HG03060 (cell line): ENCODE data around the gene MPZL2.

Experiments used
- ATAC-seq: cut with Tn5 transposase; IDR thresholded peaks from one replicate; pipeline ENCODE4 v1.9.1; 2021; ENCODE audit warnings: low read depth, moderate number of reproducible peaks; ENCODE audit not compliant: unreplicated experiment

The MPZL2 gene

DNA sequence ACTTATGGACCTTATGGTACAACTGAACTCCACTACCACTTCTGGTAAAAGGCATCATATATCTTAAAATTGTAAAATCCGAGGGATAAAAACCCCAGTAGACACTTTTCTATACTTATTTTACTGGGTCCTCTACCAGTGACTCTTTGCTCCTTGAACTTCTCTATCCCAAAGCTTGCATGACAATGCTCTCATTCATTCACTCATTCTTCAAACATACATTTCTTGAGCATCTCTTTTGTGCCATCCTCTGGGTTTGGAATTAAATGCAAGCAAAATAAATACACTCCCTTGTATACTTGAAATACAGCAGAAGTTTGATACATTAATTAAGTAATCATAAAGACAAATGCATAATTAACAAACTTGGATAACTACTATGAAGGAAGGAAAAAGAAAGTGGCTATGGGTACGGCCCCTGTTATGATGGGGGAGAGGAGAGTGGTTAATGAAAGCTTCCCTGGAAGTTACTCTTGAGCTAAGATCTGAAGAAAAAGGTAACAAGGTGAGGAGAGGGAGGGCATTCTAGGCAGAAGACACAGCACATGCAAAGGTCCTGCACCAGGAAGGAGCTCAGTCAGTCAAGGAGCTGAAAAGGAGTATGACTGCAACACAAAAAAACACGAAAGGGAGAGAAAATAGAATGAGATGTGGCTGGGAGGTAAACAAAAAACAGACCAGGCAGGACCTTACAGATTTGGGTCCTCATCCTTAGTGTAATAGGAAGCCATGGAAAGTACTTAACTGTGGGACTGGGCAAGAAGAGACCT, 19.9 kb downstream of the MPZL2 start:
- ATAC-seq, result no peak

DNA sequence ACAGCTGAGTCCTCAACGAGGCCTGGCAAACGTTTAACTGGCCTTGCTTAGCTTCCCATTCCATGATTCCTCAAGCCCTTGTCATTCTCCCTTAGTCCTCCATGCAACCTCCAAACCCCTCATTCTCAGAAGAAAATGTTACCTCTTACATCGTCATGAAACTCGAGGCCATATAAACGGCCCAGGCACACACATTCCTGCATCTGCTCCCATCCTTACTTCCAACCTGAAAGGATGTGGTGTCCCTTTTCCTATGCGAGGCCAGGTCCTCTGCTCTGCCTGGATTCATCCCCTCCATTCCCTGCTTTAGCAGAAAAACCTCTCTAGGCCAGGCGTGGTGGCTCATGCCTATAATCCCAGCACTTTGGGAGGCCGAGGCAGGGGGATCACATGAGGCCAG, 20.9 kb downstream of the MPZL2 start:
- no peak for ATAC-seq

DNA sequence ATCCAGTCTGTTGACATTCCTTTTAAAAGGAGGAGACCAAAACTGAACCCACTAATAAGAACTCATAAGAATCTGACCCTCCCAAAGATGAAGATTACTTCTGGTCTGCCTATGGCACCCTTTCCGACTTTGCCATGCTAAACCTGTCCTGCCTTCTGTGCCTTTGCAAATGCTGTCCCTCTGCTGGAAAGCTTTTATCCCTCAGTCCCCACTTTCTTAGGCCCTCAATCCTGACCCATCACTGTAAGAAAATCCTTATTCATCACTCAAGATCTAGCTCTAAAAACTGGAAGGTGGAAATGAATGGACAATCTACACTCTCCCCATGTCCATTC, 22.4 kb downstream of the MPZL2 start:
- ATAC-seq, result no peak

DNA sequence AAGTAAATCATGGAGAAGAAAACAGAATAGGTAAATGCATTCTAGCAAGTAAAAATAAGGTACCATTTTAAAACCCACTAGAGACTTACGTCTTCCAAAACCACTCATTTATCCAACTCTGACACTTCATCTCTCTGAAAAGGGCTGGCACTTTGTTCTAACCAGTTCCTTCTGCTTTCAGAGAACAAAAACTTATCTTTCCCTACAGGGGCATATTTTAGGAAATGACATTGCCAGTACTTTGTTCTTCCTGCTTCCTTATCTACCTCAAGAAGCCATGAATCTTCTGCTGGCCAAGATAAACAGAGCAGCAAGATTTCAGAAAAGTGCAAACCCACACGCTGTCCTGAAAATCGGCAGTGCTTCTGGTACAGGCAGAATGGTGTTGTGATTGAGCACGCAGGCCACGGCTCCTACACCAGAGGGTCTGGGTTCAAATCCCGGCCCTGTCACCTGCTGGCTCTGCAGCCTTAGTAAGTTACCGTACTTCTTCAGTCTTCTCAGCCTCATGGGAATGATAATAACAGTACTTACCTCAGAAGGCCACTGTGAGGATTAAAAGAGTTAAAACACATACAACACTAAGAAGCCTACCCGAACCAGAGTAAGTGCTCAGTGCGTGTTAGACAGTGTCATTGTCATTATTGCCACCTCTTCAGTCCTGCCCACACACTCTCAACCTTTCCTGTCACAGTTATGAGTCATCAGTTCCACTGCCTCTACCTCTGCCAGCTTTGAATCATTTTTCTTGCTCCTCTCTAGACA, 22.9 kb downstream of the MPZL2 start:
- peak; percentile 56 for ATAC-seq

DNA sequence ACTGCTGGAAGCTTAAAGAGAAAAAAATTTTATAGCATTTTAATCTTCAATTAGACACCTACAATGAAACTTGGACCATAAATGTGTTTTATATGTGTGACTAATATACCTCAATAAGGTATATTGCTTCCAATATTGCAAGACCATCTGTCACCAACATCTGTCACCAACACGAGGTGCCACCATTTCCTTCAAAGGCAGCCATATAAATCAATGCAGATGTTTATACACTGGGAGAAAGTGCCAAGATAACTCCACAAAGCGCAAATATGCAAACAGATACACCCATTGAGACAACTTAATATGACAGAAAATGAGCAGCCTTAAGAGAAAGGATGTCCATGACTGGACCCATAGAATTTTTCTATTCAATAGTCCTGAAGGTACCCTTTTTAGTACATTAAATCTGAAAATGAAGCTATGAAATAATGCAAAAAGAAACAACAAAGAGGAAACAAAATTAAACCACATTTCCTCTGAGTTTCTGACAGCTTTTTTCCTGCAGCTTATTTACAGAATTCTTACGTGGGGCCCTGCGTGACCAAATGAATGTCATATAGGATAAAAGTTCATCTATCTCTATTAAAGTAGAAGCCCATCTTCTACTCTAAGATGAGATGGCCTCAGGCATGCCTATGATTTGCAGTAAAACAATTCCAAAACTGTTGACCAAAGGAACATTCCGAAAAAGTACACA, 24.4 kb downstream of the MPZL2 start:
- ATAC-seq, result no peak

DNA sequence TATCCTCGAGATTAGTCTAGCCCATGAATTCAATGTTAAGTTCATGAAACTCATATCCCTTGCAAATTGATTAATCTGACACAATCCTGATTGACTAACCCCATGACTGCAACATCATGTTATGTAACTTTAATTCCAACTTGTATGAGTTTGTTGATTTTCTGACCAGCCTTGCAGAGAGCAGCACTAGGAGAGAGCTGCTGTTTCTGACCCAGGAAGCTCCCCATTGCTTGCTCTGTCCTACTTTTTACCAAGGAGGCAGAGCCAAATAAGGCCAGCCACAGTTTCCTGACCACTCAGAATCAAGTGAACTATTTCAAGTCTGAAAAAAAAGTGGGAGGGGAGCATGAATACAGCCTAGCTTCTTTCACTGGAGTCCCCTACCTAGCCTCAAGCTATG, 25.2 kb downstream of the MPZL2 start:
- no peak for ATAC-seq

DNA sequence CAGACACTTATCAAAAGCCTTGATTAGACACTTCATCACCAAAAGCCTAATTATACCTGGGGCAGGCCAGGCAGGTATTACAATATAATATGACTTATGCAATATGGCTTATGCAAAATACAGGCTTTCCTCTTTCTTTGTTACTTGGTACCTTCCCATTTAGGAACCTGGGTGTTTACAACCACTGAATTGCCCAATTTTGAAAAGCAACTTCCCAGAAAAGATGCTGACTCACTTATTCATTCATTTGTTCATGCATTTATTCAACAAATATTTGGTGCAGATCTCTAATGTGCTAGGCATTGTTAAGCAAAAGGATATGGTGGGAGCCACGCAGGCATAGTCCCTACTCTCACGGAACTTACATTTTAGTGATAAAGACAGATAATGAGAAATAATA, 25.7 kb downstream of the MPZL2 start:
- ATAC-seq, result no peak

DNA sequence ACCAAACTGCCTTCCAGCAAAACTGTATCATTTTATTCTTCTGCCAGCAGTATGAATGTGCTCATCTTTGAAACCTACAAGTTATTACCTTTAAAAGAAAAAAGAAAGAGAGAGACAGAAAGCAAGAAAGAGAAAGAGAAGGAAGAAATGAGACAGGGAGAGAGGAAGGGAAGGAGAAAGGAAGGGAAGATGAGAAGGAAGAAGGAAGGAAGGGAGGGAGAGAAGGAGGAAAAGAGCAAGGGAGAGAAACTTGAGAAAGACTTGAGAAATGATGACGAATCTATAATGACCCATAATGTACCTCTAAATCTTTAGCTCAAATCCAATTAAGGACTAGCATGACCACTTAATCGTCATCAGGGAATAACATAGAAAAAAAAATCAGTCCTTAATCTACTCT, 27.9 kb downstream of the MPZL2 start:
- ATAC-seq, result no peak

DNA sequence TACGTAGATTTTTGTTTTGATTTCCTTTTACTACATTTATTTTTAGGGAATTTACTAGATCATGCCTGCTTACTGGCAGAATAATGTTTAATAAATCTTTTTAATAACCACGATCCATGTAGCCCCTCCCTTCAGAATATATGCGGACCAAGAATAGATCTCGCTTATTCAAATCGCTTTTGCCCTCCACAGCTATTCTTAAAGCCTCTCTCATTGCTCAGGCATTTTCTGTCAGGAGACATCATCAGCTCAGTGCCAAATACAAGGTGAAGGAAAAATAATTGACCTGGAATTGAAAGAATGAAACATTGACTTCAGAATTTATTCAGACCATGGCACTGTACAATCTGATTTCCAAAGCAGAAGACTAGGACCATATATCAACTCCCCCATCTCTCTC, 29.3 kb downstream of the MPZL2 start:
- ATAC-seq, result no peak

DNA sequence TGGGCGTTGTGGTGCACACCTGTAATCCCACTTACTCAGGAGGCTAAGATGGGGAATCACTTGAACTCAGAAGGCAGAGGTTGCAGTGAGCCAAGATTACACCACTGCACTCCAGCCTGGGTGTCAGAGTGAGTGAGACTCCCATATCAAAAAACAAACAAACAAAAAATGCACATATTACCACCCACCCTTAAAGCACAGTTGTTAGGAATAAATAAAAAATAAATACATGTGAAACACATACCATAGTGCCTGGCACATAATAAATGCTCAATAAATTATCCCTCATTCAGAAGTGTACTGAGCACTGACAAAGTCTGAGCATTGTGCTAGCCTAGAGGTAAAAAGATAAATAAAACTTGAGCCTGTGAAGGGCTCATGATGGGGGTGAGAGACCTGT, 30.2 kb downstream of the MPZL2 start:
- no peak for ATAC-seq

DNA sequence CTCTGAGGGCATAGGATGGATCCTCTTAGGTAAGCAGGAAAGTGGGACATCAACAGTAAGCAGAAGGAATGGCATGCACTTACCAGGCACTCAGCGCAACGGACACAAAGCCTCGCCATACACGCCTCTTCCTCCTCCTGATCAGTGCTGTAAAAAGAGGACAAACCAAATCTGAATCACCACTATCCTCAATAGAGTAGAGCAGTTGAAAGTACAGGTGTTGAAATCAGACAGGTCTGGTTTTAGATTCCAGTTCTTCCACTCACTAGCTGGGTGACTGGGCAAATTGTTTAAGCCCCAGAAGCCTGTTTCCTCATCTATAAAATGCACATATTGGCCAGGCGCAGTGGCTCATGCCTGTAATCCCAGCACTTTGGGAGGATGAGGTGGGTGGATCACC, 30.7 kb downstream of the MPZL2 start:
- ATAC-seq, result no peak

DNA sequence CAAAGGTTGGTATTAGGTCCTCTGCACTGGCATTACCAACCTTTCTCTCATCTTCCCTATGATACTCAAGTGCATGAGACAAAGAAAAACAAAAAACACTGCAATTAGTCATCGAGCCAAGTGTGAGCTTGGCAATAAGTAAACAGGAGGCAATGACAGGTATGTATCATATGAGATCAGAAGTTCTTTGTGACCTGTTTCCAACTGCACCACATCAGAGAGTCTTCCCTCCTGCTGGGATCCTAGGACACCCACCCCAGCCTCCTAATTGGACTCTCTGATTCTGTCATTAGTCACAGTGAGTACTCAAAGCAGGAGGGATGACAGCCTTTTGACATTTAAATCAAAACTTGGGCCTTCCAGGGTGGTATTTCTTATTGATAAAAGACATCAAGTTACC, 31.4 kb downstream of the MPZL2 start:
- ATAC-seq, result no peak

DNA sequence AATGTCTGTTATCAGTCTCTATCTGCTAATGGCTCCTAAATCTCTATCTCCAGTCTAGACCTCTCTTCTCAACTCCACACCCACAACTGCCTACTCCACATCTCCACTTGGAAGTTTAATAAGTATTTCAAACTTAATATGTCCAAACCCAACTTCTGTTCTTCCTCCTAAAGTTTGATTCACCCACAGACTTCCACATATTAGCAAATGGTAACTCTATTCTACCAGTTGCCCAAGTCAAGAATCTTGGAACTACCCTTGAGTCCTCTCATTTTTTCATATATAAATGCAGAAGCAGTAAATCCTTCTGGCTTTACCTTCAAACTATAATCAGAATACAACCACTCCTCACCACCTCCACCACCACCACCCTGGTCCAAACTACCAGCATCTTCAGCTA, 32.6 kb downstream of the MPZL2 start:
- ATAC-seq, result no peak

DNA sequence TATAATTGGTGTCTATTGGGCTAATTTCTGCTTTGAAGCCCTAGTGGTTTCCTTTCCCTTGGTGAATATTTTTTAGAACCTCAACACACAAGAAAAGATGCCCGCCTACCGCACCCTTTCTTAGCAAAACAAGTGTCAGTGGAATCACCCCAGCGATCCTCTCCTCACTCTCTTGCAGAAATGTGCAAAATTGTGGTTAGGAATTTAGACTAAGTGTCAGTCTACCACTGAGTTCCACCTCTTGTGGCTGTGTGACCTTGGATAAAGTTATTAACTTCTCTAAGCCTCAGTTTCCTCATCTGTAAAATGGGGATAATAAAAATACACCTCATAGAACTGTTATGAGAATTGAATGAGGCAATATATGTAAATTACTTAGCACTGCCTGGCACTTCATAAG, 34.0 kb downstream of the MPZL2 start:
- ATAC-seq, result no peak

DNA sequence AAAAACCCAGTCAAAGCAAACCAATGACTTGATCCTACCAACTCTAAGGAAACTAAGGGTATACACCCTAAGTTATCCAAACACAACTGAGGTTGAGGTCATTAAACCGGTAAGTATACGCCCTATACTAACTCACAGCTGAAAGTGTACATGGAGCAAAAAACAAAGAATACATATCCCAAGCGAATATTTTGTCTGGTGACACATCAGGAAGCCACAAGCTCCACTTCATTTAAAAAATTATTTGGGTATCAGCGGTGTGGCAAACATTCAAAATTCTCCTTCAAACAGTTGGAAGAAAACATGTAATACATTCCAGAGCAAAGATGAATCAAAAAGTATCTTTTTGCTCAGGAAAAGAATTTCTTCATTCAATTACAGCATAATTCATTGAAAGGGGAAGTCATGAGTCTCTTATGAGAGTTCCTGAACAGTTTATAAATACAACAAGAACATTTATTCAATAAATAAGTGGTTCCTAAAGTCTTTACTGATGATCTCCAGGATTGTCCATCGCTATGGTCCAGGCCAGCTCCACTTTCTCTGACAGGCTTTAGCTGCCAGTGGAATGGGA, 34.7 kb downstream of the MPZL2 start:
- no peak for ATAC-seq

DNA sequence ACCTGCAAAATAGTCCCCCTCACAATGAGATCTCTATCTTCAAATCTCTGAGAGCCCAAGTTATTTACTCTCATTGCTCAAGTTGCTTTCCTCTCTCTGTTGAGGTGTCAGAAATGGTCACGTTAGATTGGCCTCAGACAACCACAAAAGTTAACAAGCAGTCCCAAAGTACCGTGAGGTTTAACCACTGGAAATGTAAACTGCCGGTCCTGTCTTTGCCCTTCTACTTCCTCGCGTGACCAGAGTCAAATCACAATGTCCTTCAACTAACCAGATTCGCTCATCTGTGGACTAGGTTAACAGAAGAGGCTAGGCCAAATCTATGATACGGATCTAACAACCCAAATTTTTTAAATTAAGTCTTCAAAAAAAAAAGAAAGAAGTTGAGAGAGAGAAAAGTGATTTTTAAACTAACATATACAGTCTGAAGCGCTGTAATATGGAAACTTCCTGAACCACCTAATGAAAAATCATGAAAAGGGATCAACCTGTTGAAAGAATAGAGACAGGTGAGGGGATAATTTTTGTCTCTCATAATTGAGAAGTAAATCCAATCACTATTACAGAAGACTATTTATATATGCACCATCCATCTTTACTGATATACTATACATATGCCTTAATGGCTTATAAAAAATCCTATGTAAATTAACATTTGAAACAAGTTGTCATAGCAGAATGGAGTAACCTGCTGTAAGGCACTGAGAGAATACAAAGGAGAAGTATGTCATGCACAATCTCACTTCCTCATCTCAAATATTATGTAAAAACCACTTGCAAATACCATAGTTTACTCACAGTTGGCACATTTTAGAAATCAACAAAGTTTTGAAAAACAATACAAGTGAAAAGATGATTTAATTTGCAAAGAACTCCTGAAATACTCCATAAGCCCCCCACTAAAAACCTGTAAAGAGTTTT, 36.0 kb downstream of the MPZL2 start:
- ATAC-seq, result peak; percentile 50

DNA sequence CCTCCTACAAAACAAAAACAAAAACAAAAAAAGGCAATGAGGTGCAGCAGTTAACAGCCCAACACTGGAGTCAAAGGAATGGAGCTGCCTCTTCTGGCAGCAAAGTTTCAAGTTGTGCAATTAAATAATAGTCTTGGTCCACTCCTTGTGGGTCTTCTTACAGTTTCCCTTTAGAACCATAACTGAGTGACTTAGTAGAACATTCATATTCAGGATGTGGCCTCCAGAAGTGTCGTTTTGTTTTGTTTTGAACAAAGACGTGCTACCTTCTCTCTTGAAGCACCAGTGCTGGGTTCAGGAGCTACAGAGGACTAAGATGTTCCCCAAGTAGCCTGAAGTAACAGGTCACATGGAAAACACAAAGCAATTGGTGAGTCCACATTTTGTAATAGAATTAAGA, 37.3 kb downstream of the MPZL2 start:
- no peak for ATAC-seq

DNA sequence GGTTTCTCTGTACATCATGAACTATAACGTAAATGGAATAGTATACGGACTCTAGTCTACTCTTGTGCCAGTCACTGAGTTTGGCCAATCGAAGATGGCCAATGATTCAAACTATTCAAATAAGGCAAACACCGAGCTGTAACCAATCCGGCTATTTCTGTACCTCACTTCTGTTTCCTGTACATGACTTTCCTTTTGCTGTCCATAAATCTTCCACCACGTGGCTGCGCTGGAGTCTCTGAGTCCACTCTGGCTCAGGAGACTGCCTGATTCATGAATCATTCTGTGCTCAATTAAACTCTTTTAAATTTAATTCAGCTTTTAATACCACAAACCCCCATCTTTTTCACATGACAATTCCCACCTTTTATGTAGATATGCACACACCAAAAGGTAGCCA, 37.8 kb downstream of the MPZL2 start:
- no peak for ATAC-seq

DNA sequence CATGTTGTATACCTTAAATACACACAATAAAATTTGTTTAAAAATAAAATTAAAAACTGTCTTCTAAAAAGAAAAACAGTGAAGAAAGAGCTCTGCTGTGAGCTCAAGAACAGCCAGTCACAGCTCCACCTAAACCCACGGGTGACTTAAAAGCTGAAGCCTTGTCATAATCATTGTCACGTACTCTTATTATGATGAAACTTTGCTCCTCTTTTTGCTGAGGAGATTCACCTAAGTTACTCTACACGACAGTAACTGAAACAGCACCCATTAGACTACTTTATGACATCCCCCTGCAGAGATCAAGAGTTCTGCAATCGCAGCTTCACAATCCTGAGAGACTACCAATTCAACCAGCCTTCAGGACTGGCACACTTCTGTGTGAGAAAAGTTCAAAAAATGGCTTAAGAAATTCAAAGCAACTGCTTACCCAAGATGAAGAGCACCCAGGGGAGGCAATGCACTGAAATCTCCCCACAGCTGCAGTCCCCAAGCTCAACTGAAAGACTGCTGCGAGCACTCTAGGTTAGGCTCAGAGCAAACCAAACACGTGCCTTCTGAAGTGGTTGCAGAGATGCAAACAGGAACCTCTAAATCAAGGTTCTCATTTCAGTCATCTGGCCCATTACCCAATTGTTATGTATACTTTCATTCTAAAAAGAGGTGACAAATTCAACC, 39.4 kb downstream of the MPZL2 start, which contains the start of gene JAML:
TSS of gene JAML (minus strand) at position 501 of the 678 bp plus-strand sequence. CDS start 10,145 bp downstream, outside the sequence.
- ATAC-seq, result no peak

DNA sequence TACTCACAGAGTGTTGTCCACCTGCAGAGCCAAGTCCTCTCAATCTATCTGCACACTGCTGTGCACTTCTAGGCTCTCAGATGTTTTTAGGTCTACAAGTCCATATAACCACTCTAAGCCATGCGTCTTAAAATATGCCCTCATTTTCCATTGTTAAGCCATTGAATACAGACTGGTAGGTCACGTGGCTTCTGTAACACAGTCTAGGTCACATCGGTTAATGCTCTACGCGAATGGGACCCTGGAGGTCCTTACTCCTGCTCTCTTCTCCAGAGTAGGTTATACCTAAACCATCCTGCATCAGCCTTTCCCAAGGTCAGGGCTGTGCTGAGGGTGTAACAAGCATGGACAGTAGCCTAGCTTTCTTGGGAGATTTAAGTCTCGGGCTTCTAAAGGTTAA, 40.1 kb downstream of the MPZL2 start:
- no peak for ATAC-seq
